Esophagus (tissue), 2 donors: ENCODE results near the gene HIVEP3. TPM values are rescaled to one million over a fixed set of nuclear protein-coding genes. Genes with fewer than 3 reads are reported as not detected.

Experiments used
- H3K27ac ChIP-seq, 2 donors: one replicate each; pipeline ENCODE4 v1.5.1; 2013; ENCODE audit warnings: low read depth in 2 of 2, mild to moderate bottlenecking in 2 of 2, inconsistent platforms in 1 of 2, low read length in 1 of 2, moderate library complexity in 1 of 2
- H3K27me3 ChIP-seq, 2 donors: one replicate each; pipeline ENCODE4 v1.6.1; 2013; ENCODE audit warnings: low read length in 2 of 2, control low read depth in 1 of 2, mild to moderate bottlenecking in 1 of 2; ENCODE audit not compliant: insufficient read depth in 2 of 2, control insufficient read depth in 1 of 2
- H3K36me3 ChIP-seq, 2 donors: one replicate each; pipeline ENCODE4 v1.6.1; 2013; ENCODE audit warnings: low read length in 1 of 2; ENCODE audit not compliant: control insufficient read depth in 2 of 2, insufficient read depth in 2 of 2
- H3K4me1 ChIP-seq, 2 donors: one replicate each; pipeline ENCODE4 v1.6.1; 2013; ENCODE audit warnings: low read length in 1 of 2; ENCODE audit not compliant: control insufficient read depth in 2 of 2, insufficient read depth in 2 of 2
- H3K4me3 ChIP-seq, 2 donors: one replicate each; pipeline ENCODE4 v1.5.1; 2013; ENCODE audit warnings: low read length in 2 of 2, mild to moderate bottlenecking in 2 of 2, low read depth in 1 of 2, moderate library complexity in 1 of 2
- H3K9me3 ChIP-seq, 2 donors: one replicate each; pipeline ENCODE4 v1.6.1; 2013; ENCODE audit warnings: mild to moderate bottlenecking in 2 of 2, low read depth in 1 of 2, low read length in 1 of 2, moderate library complexity in 1 of 2; ENCODE audit not compliant: control insufficient read depth in 2 of 2, insufficient read depth in 1 of 2
- WGBS, 2 donors: extraction: QIAGEN DNeasy Blood & Tissue Kit; methylation state at CpG; one replicate each; pipeline ENCODE4 v1.1.7; 2013; 5-methylcytosine and 5-hydroxymethylcytosine counted together
- polyA plus RNA-seq, 2 donors: library from polyadenylated mRNA; stranded (reverse); fragments of 200-250 nt; gene quantifications; one replicate each; pipeline ENCODE4 v1.2.3, GENCODE V29; 2013
- donor health status: healthy with polysubstance abuse.
- donor health status: Bipolar disorder and iron deficiency.

Gene HIVEP3
- polyA plus RNA-seq, 2 donors: 2.7 to 10.0 TPM

GRCh38 chr1:41614818-41615217 lies 303.9 kb downstream of the HIVEP3 start:
- Histone ChIP-seq H3K36me3 (no peaks in the 10 kb centered on the region), H3K27me3 (no peaks in the 10 kb centered on the region), H3K27ac (no peak overlapping the region), H3K4me3 (no peak overlapping the region), H3K9me3 (no peaks in the 10 kb centered on the region), H3K4me1 (peaks cover 15 to 21% of the 10 kb centered on the region in 2 donors)
- WGBS, 2 donors: 80 to 86% methylated on average over 6 of the region's 6 CpGs

DNA sequence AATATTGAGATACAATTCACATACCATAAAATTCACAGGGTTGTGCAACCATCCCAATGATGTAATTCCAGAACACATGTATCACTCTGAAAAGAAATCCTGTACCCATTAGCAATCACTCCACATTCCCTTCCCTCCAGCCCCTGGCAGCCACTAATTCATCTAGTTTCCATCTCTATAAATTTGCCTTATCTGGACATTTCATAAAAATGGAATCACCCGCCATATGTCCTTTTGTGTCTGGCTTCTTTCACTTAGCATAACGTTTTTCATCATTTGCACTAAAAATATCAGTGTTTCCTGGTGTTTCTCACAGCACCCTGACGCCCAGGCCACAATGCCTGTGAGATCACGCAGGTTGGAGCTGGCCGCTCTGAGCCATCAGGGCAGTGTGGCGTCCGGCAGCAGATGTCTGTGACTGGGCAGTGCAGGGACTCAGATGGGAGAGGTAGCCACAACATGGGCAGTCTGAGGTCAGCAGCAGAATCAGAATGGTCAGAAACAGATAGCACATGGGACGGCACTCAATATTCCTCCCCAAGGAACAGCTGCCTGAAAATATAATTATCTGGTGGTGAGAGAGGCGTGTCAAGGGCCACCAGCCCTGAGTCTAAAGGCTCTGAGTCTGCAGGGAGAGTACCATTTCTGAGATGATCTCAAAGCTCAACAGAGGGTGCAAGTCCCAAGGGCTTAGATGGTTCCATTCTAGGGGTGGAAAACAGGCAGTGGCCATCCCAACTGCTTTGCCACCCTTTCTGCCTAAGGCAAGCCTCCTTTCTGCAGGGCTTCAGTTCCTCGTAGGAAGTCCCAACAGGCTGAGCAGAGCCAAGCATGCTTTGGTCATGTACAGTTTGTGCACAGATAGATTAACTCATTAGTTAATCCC lies 304.8 kb downstream of the HIVEP3 start:
- no peak overlapping the region for H3K4me3 ChIP-seq
- 89 to 90% methylated on average over 10 of the region's 10 CpGs for WGBS, 2 donors

GRCh38 chr1:41612953-41613352 lies 305.8 kb downstream of the HIVEP3 start:
- H3K36me3 ChIP-seq: no peaks in the 10 kb centered on the region
- WGBS, 2 donors: 79 to 81% methylated on average over 9 of the region's 9 CpGs

More for the DNA sequence above, 304.8 kb downstream of the HIVEP3 start:
- Histone ChIP-seq H3K27me3 (no peaks in the 10 kb centered on the region), H3K27ac (no peak overlapping the region), H3K36me3 (no peaks in the 10 kb centered on the region), H3K9me3 (no peaks in the 10 kb centered on the region), H3K4me1 (peaks cover 15 to 16% of the 10 kb centered on the region in 2 donors)

DNA sequence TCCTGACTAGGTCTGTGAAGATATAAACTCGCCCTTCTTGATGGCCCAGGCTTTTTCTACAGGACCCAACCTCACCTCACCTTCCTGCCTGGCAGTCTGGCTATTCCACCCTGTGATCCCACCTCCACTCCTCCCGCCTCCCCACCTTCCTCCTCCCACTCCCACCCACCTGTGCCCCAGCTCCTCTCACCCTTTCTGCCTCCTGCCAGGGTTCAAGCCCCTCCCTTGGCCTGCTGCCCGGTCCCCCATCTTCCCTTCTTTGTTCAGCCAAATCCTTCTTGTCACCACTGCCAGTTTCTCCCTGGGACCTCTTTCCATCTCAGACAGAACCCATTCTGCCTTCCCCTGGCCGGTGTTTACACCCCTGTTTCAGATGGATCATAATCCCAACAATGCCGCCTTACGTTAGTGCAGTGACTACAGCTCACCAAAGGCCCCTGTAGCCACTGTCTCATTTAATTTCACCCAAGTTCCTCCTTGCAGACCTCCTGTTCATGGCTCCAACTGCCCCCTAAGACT lies 306.7 kb downstream of the HIVEP3 start:
- Histone ChIP-seq H3K27ac (no peak overlapping the region), H3K4me1 (peaks cover 3 to 5% of the 10 kb centered on the region in 2 donors), H3K4me3 (no peak overlapping the region), H3K27me3 (no peaks in the 10 kb centered on the region), H3K9me3 (no peaks in the 10 kb centered on the region), H3K36me3 (no peaks in the 10 kb centered on the region)
- WGBS, 2 donors: 88% methylated on average over 6 of the region's 6 CpGs

More at GRCh38 chr1:41612953-41613352, 305.8 kb downstream of the HIVEP3 start:
- Histone ChIP-seq H3K9me3 (no peaks in the 10 kb centered on the region), H3K27ac (no peak overlapping the region), H3K4me1 (peaks cover 5 to 8% of the 10 kb centered on the region in 2 donors), H3K4me3 (no peak overlapping the region), H3K27me3 (no peaks in the 10 kb centered on the region)

DNA sequence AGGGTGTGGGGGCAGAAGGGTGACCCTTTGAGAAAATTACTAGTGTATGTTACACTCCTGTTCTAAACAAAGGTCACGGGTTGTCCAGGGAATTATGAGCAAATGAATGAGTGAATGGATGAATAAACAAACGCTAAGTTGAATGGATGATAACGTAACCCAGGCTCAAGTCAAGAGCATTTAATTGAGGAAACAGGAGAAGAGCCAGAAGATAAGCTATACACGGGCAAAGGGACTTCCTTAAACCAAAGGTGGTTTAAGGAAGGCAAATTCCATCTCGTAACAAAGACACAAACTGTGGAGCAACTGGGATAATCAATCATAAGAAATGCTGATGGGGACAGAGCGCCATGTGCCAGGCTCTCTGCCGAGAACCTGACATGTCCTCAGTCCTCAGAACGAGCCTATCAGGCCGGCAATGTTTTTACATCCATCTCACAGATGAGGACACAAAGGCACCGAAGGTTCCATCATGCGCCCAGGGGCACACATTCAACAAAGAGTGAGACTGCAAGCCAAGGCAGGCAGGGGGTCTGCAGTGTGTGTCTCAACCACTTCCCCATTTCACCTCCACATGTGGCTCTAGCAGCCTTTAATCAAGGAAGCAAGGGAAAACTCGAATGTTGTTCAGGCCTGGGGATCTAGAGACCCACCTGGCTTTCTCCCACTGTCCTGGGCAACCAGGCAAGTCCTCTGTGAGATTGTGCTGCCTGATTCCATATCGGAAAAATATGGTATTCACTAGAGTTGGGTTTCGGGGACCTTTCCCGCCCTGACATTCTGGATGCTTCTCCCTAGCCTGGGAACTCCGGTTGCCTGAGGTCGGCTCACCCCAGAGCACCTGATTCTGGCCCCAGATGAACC lies 307.4 kb downstream of the HIVEP3 start:
- H3K36me3 ChIP-seq: no peaks in the 10 kb centered on the region
- WGBS, 2 donors: 85 to 92% methylated on average over 17 of the region's 17 CpGs
- H3K27ac ChIP-seq: no peak overlapping the region
- H3K27me3 ChIP-seq: no peaks in the 10 kb centered on the region
- H3K4me3 ChIP-seq: no peak overlapping the region
- H3K4me1 ChIP-seq: peaks cover 3 to 5% of the 10 kb centered on the region in 2 donors
- no peaks in the 10 kb centered on the region for H3K9me3 ChIP-seq

GRCh38 chr1:41610361-41610760 lies 308.4 kb downstream of the HIVEP3 start:
- Histone ChIP-seq H3K27ac (no peak overlapping the region), H3K4me3 (no peak overlapping the region), H3K27me3 (no peaks in the 10 kb centered on the region), H3K9me3 (no peaks in the 10 kb centered on the region), H3K36me3 (no peaks in the 10 kb centered on the region), H3K4me1 (peaks cover 2 to 5% of the 10 kb centered on the region in 2 donors)
- WGBS, 2 donors: 93 to 95% methylated on average over 4 of the region's 4 CpGs

- Histone ChIP-seq H3K27ac (no peak overlapping the region), H3K4me3 (no peak overlapping the region), H3K9me3 (no peaks in the 10 kb centered on the region), H3K27me3 (no peaks in the 10 kb centered on the region), H3K36me3 (no peaks in the 10 kb centered on the region), H3K4me1 (peaks cover 0 to 5% of the 10 kb centered on the region in 2 donors)
- 93 to 94% methylated on average over 10 of the region's 10 CpGs for WGBS, 2 donors
Measured at GRCh38 chr1:41609166-41609883, 309.4 kb downstream of the HIVEP3 start.

DNA sequence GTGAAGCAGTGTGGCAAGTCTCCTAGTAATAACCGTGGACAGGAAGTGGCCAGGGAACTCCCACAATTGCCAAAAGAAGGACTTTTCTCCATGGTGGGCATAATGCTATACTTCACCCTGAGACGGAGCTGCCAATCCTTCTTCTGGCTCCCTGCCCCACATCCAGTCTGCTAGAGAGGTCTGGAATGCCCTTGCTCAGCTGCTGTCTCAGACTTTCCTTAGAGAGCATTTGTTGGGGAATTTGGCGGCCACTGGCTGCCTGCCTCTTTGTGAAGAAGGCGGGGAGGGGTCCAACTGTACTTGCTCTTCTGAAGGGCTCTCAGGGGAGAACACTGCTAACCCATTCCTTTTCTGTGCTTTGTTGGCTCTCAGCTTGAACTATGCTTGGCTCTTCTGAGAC lies 310.5 kb downstream of the HIVEP3 start:
- Histone ChIP-seq H3K4me1 (peaks cover 0 to 5% of the 10 kb centered on the region in 2 donors), H3K27me3 (no peaks in the 10 kb centered on the region), H3K36me3 (no peaks in the 10 kb centered on the region), H3K27ac (no peak overlapping the region), H3K4me3 (no peak overlapping the region), H3K9me3 (no peaks in the 10 kb centered on the region)
- WGBS, 2 donors: 65 to 72% methylated on average over 4 of the region's 4 CpGs

- Histone ChIP-seq H3K27ac (no peak overlapping the region), H3K36me3 (no peaks in the 10 kb centered on the region), H3K27me3 (no peaks in the 10 kb centered on the region), H3K4me3 (no peak overlapping the region), H3K4me1 (peaks cover 0 to 2% of the 10 kb centered on the region in 2 donors), H3K9me3 (no peaks in the 10 kb centered on the region)
- 77 to 78% methylated on average over 5 of the region's 5 CpGs for WGBS, 2 donors
Measured at GRCh38 chr1:41607808-41608207, 310.9 kb downstream of the HIVEP3 start.
